ENCODE measurements around the gene VWC2.

GRCh38 chr7:49783446-49783845 is 10.0 kb downstream of the VWC2 start:
- TF ChIP-seq, protein P1, sequence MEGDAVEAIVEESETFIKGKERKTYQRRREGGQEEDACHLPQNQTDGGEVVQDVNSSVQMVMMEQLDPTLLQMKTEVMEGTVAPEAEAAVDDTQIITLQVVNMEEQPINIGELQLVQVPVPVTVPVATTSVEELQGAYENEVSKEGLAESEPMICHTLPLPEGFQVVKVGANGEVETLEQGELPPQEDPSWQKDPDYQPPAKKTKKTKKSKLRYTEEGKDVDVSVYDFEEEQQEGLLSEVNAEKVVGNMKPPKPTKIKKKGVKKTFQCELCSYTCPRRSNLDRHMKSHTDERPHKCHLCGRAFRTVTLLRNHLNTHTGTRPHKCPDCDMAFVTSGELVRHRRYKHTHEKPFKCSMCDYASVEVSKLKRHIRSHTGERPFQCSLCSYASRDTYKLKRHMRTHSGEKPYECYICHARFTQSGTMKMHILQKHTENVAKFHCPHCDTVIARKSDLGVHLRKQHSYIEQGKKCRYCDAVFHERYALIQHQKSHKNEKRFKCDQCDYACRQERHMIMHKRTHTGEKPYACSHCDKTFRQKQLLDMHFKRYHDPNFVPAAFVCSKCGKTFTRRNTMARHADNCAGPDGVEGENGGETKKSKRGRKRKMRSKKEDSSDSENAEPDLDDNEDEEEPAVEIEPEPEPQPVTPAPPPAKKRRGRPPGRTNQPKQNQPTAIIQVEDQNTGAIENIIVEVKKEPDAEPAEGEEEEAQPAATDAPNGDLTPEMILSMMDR (IDR thresholded peaks at IDR 0.05) = no peak
- no peak for TF ChIP-seq POLR2A (IDR thresholded peaks at IDR 0.05)
- TF ChIP-seq EP300 (IDR thresholded peaks at IDR 0.05) = no peak
- TF ChIP-seq POLR2AphosphoS5 (IDR thresholded peaks at IDR 0.05) = no peak

Data from sigmoid colon (tissue), 4 donors.